Measurements from ENCODE around the gene ACOXL.

- TF ChIP-seq POLR2A (IDR thresholded peaks at IDR 0.05) (no peak), CTCF (IDR thresholded peaks at IDR 0.05) (no peak)
Measured at GRCh38 chr2:110983133-110983532, 250.8 kb downstream of the ACOXL start.
